ENCODE data around the gene GATD1.

Gene GATD1

DNA sequence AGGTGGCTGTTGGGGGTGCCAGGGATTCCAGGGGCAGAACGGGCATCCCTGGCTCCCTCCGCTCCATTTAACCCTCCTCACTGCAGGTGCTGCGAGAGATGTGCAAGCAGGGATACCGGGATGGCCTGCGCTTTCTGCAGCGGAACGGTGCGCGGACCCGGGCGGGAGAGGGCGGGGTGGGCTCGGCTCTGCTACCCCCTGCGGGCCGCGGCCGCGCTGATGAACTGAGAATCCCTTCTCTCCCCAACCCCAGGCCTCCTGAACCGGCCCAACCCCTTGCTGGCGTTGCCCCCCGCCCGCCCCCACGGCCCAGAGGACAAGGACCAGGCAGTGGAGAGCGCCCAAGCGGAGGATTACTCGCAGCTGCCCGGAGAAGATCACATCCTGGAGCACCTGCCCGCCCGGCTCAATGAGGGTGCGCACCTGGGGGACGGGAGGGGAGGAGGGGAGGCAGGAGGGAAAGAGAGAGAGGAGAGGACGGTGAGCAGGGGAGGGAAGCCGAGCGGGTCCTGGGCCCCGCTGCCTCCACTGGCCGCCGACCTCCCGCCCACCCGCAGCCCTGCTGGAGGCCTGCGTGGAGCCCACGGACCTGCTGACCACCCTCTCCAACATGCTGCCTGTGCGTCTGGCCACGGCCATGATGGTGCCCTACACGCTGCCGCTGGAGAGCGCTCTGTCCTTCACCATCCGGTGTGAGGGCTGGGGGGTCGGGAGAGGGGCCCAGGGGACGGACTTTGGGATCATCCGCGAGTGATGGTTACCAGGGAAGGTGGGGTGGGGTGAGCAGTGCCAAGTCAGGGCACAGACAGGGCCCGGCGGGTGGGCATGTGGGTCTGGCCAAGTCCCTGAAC is 46.4 kb upstream of the GATD1 start:
- DNase-seq (ENCODE audit: low read depth), result no peak
- TF ChIP-seq, protein P1, sequence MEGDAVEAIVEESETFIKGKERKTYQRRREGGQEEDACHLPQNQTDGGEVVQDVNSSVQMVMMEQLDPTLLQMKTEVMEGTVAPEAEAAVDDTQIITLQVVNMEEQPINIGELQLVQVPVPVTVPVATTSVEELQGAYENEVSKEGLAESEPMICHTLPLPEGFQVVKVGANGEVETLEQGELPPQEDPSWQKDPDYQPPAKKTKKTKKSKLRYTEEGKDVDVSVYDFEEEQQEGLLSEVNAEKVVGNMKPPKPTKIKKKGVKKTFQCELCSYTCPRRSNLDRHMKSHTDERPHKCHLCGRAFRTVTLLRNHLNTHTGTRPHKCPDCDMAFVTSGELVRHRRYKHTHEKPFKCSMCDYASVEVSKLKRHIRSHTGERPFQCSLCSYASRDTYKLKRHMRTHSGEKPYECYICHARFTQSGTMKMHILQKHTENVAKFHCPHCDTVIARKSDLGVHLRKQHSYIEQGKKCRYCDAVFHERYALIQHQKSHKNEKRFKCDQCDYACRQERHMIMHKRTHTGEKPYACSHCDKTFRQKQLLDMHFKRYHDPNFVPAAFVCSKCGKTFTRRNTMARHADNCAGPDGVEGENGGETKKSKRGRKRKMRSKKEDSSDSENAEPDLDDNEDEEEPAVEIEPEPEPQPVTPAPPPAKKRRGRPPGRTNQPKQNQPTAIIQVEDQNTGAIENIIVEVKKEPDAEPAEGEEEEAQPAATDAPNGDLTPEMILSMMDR (IDR thresholded peaks at IDR 0.05; ENCODE audit: control insufficient read depth, insufficient read depth, low read depth, low read length, missing control alignments), result no peak
- no peak overlapping the region for H3K4me3 ChIP-seq (ENCODE audit: control insufficient read depth, low read depth, low read length)

DNA sequence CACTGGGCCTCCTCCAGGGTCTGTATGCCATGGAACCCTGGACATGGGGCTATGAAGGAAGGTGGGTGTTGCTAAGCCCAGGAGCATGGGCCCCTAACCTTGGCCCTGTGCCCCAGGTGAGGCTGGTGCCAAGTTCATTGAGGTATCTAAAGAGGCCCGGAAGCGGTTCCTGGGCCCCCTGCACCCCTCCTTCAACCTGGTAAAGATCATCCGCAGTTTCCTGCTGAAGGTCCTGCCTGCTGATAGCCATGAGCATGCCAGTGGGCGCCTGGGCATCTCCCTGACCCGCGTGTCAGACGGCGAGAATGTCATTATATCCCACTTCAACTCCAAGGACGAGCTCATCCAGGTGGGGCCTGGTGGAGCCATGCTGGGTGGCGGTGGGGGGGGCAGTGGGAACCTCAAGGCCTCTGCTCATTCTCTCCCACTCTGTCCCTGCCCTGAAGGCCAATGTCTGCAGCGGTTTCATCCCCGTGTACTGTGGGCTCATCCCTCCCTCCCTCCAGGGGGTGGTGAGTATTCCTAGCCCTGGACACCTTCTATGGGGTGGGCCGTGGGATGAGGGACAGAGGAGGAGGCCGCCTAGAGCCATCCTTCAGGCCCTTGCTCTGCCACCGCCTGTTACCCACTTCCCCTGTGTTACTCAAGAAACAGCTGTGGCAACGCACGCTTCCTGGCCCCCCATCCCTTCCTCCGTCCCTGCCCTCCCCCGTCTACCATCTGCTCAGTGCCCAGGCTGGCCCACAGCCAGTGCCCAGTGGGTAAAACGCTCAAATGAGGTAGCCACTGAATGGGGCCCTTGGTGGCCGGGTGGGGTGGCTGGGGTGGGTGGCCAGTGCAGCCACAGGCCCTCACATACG is 44.5 kb upstream of the GATD1 start:
- no peak for DNase-seq (ENCODE audit: low read depth)
- H3K4me3 ChIP-seq (ENCODE audit: control insufficient read depth, low read depth, low read length), result peak overlapping the region; percentile 81
- TF ChIP-seq, protein P1 (IDR thresholded peaks at IDR 0.05; ENCODE audit: control insufficient read depth, insufficient read depth, low read depth, low read length, missing control alignments), result no peak

DNA sequence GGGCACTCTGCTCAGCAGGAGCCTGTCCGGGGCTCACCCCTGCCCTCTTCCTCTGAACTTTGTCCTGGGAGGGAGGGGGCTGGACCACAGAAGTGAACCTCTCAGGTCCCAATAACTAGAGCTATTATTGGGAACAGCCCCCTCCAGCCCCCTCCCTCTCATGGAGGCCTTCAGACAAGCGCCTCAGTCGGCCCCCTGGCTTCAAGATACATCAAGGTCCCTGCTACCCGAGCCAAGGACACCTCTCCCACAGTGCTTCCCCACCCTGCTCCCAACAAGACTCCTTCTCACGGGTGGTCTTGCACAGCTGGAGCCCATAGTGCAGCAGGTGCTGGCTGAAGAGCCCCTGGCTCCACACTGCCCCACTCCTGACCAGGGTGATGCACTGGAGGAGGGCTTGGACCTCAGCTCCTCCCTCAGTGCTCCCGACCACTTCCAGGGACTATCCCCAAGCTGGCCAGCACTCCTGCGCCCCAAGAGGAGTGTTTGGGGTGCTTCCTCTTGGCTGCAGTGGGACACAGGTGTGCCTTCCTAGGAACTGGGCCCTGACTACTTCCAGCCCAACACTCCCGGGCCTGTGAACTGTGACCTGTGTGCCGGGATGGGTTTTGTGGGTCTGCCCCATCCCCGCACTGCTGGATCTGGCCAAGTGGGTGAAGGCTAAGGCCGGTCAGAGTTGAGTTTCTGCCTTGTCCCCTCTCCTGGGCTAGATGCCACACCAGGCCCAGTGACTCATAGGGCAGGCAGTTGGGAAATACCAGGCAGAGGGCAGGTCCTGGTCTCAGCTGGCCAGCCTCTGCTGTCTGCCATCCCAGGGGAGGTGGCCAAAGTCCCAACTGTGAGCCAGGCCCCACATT is 43.6 kb upstream of the GATD1 start:
- TF ChIP-seq, protein P1 (IDR thresholded peaks at IDR 0.05; ENCODE audit: control insufficient read depth, insufficient read depth, low read depth, low read length, missing control alignments), result no peak
- peak overlapping the region; percentile 81 for H3K4me3 ChIP-seq (ENCODE audit: control insufficient read depth, low read depth, low read length)
- no peak for DNase-seq (ENCODE audit: low read depth)

DNA sequence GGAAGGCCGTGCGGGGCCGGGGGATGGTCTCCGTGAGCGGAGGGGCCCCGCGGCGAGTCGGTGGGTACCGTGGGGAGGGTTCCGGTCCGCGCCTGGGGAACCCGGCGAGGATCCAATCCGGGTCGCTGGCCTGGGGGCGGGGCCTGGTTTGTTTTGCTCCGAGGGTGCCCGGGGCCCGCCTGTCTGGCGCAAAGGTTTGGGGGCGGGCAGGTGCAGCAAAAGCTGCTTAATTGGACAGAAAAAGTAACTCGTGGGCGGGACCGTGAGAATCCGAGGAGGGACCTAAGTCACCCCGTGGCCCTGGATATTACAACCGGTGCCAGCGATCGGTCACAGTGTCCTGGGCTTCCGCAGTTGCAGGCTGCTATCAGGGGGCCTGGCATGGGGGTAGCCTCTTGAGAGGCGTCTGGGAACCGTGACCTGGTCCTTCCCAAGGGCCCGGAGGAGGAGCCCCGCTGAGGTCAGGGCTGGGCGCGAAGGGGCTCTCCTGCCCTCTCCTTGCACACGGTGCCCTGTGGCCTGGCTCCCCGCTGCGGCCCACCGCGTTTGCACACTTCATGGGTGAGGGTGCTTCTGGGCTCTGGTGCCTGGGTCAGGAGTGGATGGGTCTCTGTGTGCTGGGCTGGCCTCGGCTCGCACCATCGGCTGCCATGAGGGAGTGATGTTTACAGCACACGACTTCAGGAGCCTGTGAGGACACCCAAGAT is 42.8 kb upstream of the GATD1 start:
- no peak for DNase-seq (ENCODE audit: low read depth)
- peak overlapping the region; percentile 81 for H3K4me3 ChIP-seq (ENCODE audit: control insufficient read depth, low read depth, low read length)
- TF ChIP-seq, protein P1 (IDR thresholded peaks at IDR 0.05; ENCODE audit: control insufficient read depth, insufficient read depth, low read depth, low read length, missing control alignments), result no peak

DNA sequence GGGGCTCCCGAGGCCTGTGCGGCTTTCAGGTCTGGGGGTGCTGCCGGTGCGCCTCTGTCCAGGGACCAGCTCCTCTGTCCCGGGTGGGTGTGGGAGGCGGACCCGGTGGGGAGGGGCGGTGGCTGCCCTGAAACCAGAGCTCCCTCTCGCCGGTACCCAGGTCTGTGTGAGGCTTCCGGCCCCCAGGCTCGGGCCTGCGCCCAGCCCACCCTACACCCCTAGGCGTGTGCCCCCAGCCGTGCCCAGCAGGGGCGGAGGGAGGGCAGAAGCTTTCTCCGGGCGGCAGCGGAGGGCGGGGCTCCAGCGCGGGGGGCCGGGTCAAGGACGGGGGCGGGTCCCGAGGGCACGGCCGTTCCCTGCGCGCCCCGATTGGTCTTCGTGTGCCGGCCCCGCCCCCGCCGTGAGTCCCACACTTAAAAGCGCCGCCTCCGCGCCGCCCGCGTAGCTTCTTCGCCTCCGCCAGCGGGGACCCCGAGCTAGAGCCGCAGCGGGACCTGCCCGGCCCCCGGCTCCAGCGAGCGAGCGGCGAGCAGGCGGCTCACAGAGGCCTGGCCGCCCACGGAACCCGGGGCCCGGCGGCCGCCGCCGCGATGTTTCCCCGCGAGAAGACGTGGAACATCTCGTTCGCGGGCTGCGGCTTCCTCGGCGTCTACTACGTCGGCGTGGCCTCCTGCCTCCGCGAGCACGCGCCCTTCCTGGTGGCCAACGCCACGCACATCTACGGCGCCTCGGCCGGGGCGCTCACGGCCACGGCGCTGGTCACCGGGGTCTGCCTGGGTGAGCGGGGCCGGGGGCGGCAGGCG is 42.0 kb upstream of the GATD1 start:
- peak overlapping the region; percentile 81 for H3K4me3 ChIP-seq (ENCODE audit: control insufficient read depth, low read depth, low read length)
- TF ChIP-seq, protein P1 (IDR thresholded peaks at IDR 0.05; ENCODE audit: control insufficient read depth, insufficient read depth, low read depth, low read length, missing control alignments), result peak; percentile 6
- no peak for DNase-seq (ENCODE audit: low read depth)
